ENCODE results near the gene MAPKAPK3.
"Not testable (repeated sequence)": the region's sequence is repeated elsewhere in the genome, so short reads cannot be mapped to it uniquely, and the experiment has no call there.

MAPKAPK3 gene

DNA sequence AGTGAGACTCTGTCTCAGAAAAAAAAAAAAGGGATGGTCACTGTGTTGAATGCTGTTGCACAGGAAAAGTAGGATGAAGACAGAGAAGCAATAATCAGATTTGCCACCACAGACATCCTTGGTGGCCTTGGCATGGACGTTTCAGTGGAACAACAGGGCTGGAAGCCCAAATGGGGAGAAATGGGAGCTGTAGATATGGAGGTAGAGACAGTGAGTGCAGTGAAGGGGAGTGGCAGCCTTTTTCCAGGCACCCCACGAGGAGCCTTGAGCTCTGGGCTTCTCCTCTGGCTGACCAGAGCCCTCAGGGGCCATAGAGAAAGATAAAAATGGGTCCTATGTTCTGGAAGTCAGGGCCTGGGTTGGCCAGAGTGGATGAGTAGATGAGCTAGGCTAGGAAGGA is 45.5 kb downstream of the MAPKAPK3 start:
- no peak for DNase-seq (ENCODE audit: low read depth)
- TF ChIP-seq, protein P1, sequence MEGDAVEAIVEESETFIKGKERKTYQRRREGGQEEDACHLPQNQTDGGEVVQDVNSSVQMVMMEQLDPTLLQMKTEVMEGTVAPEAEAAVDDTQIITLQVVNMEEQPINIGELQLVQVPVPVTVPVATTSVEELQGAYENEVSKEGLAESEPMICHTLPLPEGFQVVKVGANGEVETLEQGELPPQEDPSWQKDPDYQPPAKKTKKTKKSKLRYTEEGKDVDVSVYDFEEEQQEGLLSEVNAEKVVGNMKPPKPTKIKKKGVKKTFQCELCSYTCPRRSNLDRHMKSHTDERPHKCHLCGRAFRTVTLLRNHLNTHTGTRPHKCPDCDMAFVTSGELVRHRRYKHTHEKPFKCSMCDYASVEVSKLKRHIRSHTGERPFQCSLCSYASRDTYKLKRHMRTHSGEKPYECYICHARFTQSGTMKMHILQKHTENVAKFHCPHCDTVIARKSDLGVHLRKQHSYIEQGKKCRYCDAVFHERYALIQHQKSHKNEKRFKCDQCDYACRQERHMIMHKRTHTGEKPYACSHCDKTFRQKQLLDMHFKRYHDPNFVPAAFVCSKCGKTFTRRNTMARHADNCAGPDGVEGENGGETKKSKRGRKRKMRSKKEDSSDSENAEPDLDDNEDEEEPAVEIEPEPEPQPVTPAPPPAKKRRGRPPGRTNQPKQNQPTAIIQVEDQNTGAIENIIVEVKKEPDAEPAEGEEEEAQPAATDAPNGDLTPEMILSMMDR (conservative IDR thresholded peaks at IDR 0.05; ENCODE audit: low read depth, low read length): no peak
- H3K4me3 ChIP-seq (ENCODE audit: low read depth, low read length): no peak overlapping the region

DNA sequence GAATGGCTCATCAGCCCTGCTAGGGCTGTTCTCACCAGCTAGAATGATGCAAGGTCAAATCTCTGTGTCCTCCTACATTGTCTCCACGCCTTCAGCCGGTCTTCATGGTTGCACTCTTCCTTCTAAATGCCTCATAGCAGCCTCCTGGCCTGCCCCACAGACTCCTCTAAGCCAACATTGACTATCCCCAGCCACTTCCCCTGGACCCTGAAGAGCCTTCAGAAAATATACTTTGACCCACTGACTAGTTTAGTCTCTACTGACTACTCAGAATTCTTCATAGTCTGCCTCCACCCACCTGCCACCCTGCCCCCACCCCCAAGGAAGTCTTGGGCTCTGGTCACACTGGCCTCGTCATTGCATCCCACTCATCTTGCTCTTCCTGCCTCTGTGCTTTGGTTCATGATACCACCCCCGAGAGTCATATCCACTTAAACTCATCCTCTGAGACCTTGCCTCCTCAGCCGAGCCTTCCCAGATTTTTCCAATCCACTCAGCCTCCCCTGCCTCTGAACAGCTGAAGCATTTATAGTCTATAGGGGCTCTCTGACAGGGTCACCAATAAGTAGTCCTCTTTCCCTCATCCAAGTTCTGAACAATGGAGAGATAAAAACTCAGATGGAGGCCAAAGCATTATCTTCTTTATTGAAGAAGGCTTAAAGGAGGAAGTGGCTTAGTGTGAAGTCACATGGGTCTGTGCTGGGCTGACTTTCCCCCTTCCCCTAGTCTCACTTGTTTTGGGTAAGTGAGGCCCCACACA is 48.3 kb downstream of the MAPKAPK3 start:
- no peak overlapping the region for H3K4me3 ChIP-seq (ENCODE audit: low read depth, low read length)
- TF ChIP-seq, protein P1 (conservative IDR thresholded peaks at IDR 0.05; ENCODE audit: low read depth, low read length): no peak
- no peak for DNase-seq (ENCODE audit: low read depth)

GRCh38 chr3:50665841-50666115 is 48.8 kb downstream of the MAPKAPK3 start:
- not testable (repeated sequence) for DNase-seq (ENCODE audit: low read depth); H3K4me3 ChIP-seq (ENCODE audit: low read depth, low read length)

DNA sequence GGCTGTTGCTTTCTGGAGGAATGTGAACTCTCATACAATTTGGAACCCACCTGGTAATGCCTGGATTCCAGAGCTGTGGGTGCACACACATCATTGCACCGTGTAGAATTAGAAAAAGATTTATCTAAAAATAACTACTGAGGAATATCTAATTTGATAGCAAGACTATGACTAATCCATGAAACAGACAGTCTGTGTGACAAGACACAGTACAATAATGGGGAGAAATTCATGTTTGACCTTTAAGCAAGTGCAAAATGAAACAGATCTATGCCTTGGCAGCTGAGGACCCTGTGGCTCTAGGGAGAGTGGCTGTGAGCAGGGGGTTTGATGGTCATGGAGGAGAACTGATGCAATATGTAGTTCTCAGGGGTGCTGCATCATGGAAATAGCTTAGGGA is 49.9 kb downstream of the MAPKAPK3 start:
- H3K4me3 ChIP-seq (ENCODE audit: low read depth, low read length): no peak overlapping the region
- TF ChIP-seq, protein P1 (conservative IDR thresholded peaks at IDR 0.05; ENCODE audit: low read depth, low read length): no peak
- DNase-seq (ENCODE audit: low read depth): no peak

- DNase-seq (ENCODE audit: low read depth): peak; percentile 70
- TF ChIP-seq, protein P1 (conservative IDR thresholded peaks at IDR 0.05; ENCODE audit: low read depth, low read length): no peak
- H3K4me3 ChIP-seq (ENCODE audit: low read depth, low read length): no peak overlapping the region
Observed at GRCh38 chr3:50671331-50671730, 54.4 kb downstream of the MAPKAPK3 start.

GRCh38 chr3:50672656-50673055 is 55.7 kb downstream of the MAPKAPK3 start:
- H3K4me3 ChIP-seq (ENCODE audit: low read depth, low read length): no peak overlapping the region
- DNase-seq (ENCODE audit: low read depth): no peak
- TF ChIP-seq, protein P1 (conservative IDR thresholded peaks at IDR 0.05; ENCODE audit: low read depth, low read length): no peak

GRCh38 chr3:50673931-50674330 is 57.0 kb downstream of the MAPKAPK3 start:
- TF ChIP-seq, protein P1 (conservative IDR thresholded peaks at IDR 0.05; ENCODE audit: low read depth, low read length): no peak
- DNase-seq (ENCODE audit: low read depth): no peak
- no peak overlapping the region for H3K4me3 ChIP-seq (ENCODE audit: low read depth, low read length)
